ENCODE results near the gene VPS37B. TPM values are rescaled to one million over a fixed set of nuclear protein-coding genes. Genes with fewer than 3 reads are reported as not detected.
A peak's percentile ranks its signal among the peaks of the same experiment; 100 is the strongest.

Gene VPS37B
- total and polyA plus RNA-seq, 2 donors (not counting 1 experiment from before 2014, with no cell fraction given): 10.7 to 25.6 TPM

DNA sequence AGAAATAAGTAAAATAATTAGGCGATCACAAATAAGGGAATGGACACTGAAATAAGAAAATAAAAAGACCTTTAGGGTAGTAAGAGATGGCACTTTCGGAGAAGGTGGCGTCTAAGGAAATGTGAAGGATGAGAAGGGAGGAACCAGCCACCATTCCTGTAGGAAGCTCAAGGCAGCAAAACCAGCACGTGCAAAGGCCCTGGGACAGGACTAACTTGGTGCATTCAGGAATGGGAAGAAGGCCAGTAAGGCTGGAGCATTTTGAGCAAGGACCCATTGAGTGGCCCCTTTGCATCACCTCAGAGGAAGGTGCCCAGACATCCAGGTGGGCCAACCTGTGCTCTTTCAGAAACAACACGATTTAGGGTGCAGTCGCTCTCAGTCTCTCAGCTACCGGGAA, 738 bp upstream of the VPS37B start:
- Histone ChIP-seq H4K20me1 (ENCODE audit: control insufficient read depth, extremely low read depth, insufficient read depth, low read length) (no peaks in the 10 kb centered on the region), H3K27ac (ENCODE audit: insufficient read depth, low read length) (peak overlapping the region; percentile 93), H3K4me2 (ENCODE audit: extremely low read depth, insufficient read depth, low read length) (no peak overlapping the region), H3K36me3 (ENCODE audit: control insufficient read depth, insufficient read depth, low read length) (no peaks in the 10 kb centered on the region), H3K9ac (ENCODE audit: insufficient read depth, low read length) (no peak overlapping the region), H2AFZ (ENCODE audit: low read length) (no peak overlapping the region), H3K27me3 (ENCODE audit: control insufficient read depth, insufficient read depth, low read length) (no peaks in the 10 kb centered on the region), H3K79me2 (ENCODE audit: control insufficient read depth, insufficient read depth, low read length) (peaks cover 37% of the 10 kb centered on the region), H3K4me3 (replicated peaks in 1 of 4; ENCODE audit: control extremely low read depth in 1 of 4, insufficient read depth in 1 of 4, low read depth in 3 of 4, low read length in 4 of 4) (no peak overlapping the region), H3K9me3 (ENCODE audit: control insufficient read depth, insufficient read depth, low read depth, low read length) (no peaks in the 10 kb centered on the region), H3K4me1 (ENCODE audit: control insufficient read depth, extremely low read depth, insufficient read depth, low read length) (peaks cover 9% of the 10 kb centered on the region)
- DNase-seq (ENCODE audit: low read depth in 2 of 2): no peak
- no peak for TF ChIP-seq EZH2 (IDR thresholded peaks at IDR 0.05; ENCODE audit: low read length, missing control alignments)
- TF ChIP-seq, protein P1, sequence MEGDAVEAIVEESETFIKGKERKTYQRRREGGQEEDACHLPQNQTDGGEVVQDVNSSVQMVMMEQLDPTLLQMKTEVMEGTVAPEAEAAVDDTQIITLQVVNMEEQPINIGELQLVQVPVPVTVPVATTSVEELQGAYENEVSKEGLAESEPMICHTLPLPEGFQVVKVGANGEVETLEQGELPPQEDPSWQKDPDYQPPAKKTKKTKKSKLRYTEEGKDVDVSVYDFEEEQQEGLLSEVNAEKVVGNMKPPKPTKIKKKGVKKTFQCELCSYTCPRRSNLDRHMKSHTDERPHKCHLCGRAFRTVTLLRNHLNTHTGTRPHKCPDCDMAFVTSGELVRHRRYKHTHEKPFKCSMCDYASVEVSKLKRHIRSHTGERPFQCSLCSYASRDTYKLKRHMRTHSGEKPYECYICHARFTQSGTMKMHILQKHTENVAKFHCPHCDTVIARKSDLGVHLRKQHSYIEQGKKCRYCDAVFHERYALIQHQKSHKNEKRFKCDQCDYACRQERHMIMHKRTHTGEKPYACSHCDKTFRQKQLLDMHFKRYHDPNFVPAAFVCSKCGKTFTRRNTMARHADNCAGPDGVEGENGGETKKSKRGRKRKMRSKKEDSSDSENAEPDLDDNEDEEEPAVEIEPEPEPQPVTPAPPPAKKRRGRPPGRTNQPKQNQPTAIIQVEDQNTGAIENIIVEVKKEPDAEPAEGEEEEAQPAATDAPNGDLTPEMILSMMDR (conservative IDR thresholded peaks at IDR 0.05 in 1 of 2, IDR thresholded peaks at IDR 0.05 in 1 of 2; ENCODE audit: low read depth in 1 of 2, low read length in 2 of 2): no peak

DNA sequence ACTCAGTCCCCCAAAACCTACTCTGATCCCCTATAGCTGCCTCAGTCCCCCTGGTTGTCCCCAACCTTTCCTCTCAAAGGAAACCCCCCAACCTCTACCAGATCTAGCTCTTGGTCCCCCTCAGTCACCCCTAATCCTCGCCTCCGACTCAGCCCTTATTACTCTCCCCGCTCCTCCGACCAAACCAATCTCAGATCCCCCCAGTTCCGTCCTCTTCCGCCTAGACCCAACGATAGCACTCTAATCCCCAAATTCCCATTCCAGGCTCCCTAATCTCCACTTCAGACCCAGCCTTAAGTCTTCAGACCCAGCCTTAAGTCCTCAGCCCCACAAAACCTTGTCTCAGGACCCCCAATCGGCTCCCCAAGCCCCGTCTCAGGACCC, 612 bp downstream of the VPS37B start:
- TF ChIP-seq, protein P1 (conservative IDR thresholded peaks at IDR 0.05 in 1 of 2, IDR thresholded peaks at IDR 0.05 in 1 of 2; ENCODE audit: low read depth in 1 of 2, low read length in 2 of 2): no peak
- no peak for TF ChIP-seq EZH2 (IDR thresholded peaks at IDR 0.05; ENCODE audit: low read length, missing control alignments)
- peak overlapping the region; percentile 67 to 94 (median 88) for H3K4me3 ChIP-seq (replicated peaks in 1 of 4; ENCODE audit: control extremely low read depth in 1 of 4, insufficient read depth in 1 of 4, low read depth in 3 of 4, low read length in 4 of 4)
- H3K27me3 ChIP-seq (ENCODE audit: control insufficient read depth, insufficient read depth, low read length): no peaks in the 10 kb centered on the region
- H2AFZ ChIP-seq (ENCODE audit: low read length): no peak overlapping the region
- no peaks in the 10 kb centered on the region for H3K36me3 ChIP-seq (ENCODE audit: control insufficient read depth, insufficient read depth, low read length)
- peak overlapping the region; percentile 94 for H3K9ac ChIP-seq (ENCODE audit: insufficient read depth, low read length)
- H3K4me2 ChIP-seq (ENCODE audit: extremely low read depth, insufficient read depth, low read length): peak overlapping the region; percentile 95
- H3K9me3 ChIP-seq (ENCODE audit: control insufficient read depth, insufficient read depth, low read depth, low read length): no peaks in the 10 kb centered on the region
- H4K20me1 ChIP-seq (ENCODE audit: control insufficient read depth, extremely low read depth, insufficient read depth, low read length): no peaks in the 10 kb centered on the region
- peaks cover 47% of the 10 kb centered on the region for H3K79me2 ChIP-seq (ENCODE audit: control insufficient read depth, insufficient read depth, low read length)
- no peak for DNase-seq (ENCODE audit: low read depth in 2 of 2)
- peak overlapping the region; percentile 93 for H3K27ac ChIP-seq (ENCODE audit: insufficient read depth, low read length)
- H3K4me1 ChIP-seq (ENCODE audit: control insufficient read depth, extremely low read depth, insufficient read depth, low read length): peaks cover 9% of the 10 kb centered on the region

DNA sequence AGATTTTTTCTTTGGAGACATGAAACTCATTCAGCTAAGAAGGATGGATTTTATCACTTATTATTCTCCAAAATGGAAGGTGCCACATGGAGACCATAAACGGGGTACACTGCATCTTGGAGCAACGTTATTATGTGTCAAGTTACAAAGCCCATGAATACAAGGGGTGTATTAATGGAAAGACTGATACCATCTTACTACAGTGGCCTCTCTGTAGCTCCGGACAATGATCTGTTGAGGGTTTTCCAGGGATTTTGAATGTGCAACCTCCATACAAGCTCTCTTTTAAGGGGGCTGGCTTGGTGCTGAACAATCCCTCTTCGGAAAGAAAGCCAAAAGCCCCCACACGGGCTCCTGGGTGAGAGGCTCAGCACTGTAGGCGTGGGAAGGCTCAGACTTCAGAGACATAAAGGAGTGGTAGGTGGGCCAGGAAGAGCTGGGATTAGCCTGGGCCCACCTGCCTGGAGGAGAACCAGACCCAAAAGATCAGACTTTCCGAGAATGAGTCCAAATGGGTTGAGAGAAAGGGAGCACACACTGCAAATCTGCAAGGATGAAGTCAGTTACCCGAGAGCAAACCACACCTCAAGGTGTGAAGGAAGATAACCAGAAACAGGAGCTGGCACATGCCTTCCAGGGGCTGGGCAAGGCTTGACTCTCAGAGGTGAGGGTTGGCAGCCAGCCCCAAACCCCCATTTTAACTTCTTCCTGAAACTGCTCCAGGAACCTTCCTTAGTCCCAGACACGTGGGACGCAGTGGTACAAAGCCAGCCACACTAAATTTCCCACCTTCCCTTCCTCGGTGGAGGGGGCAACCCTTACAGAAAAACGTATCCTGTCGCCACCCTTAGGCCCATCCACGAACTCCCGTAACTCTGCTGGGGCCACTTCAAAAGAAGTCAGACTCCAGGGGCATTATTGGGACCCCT, 1.5 kb downstream of the VPS37B start:
- DNase-seq (ENCODE audit: low read depth in 2 of 2): no peak
- H4K20me1 ChIP-seq (ENCODE audit: control insufficient read depth, extremely low read depth, insufficient read depth, low read length): no peaks in the 10 kb centered on the region
- H3K4me1 ChIP-seq (ENCODE audit: control insufficient read depth, extremely low read depth, insufficient read depth, low read length): peaks cover 9% of the 10 kb centered on the region

More for the DNA sequence above, 1.5 kb downstream of the VPS37B start:
- Histone ChIP-seq H2AFZ (ENCODE audit: low read length) (no peak overlapping the region), H3K9me3 (ENCODE audit: control insufficient read depth, insufficient read depth, low read depth, low read length) (no peaks in the 10 kb centered on the region), H3K79me2 (ENCODE audit: control insufficient read depth, insufficient read depth, low read length) (peaks cover 56% of the 10 kb centered on the region), H3K27me3 (ENCODE audit: control insufficient read depth, insufficient read depth, low read length) (no peaks in the 10 kb centered on the region), H3K4me2 (ENCODE audit: extremely low read depth, insufficient read depth, low read length) (peak overlapping the region; percentile 95), H3K27ac (ENCODE audit: insufficient read depth, low read length) (peak overlapping the region; percentile 93), H3K4me3 (replicated peaks in 1 of 4; ENCODE audit: control extremely low read depth in 1 of 4, insufficient read depth in 1 of 4, low read depth in 3 of 4, low read length in 4 of 4) (peak overlapping the region; percentile 67 to 94 (median 88)), H3K9ac (ENCODE audit: insufficient read depth, low read length) (peak overlapping the region; percentile 94), H3K36me3 (ENCODE audit: control insufficient read depth, insufficient read depth, low read length) (no peaks in the 10 kb centered on the region)
- TF ChIP-seq, protein P1 (conservative IDR thresholded peaks at IDR 0.05 in 1 of 2, IDR thresholded peaks at IDR 0.05 in 1 of 2; ENCODE audit: low read depth in 1 of 2, low read length in 2 of 2): no peak
- TF ChIP-seq EZH2 (IDR thresholded peaks at IDR 0.05; ENCODE audit: low read length, missing control alignments): no peak
